ENCODE results near the gene PHLDB3.

Gene PHLDB3

DNA sequence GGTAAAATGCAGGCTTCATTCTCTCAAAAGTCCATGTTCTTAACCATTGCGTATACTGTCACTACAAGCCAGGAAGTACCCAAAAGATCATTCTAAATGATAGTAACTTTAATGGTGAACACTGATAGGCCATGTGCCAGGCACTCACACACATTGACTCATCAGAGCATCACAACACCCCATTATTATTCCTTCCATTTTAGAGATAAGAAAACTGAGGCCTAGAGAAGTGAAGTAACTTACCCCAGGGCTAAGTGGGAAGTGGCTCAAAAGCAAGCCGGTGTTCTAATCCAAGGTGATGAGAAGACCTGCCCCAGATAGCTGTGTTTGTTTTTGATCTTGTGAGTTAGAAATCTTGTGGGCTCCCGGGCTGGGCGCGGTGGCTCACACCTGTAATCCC, 1.4 kb upstream of the PHLDB3 start:
- Histone ChIP-seq H3K4me2 (ENCODE audit: low read length) (no peak overlapping the region), H2AK5ac (ENCODE audit: low read length) (no peak overlapping the region), H3K36me3 (ENCODE audit: control insufficient read depth, insufficient read depth, low read length) (no peaks in the 10 kb centered on the region), H3K27me3 (ENCODE audit: insufficient read depth, low read length, poor library complexity) (peaks cover 4% of the 10 kb centered on the region), H2BK15ac (replicated peaks; ENCODE audit: low read depth) (no peak overlapping the region), H3K23ac (ENCODE audit: low read length) (no peak overlapping the region), H3K4me3 (ENCODE audit: low read length) (no peak overlapping the region), H3K56ac (ENCODE audit: low read length) (no peak overlapping the region), H4K5ac (ENCODE audit: low read length) (no peak overlapping the region), H3K4me1 (ENCODE audit: control insufficient read depth, low read depth, low read length) (peaks cover 2% of the 10 kb centered on the region), H3K4ac (ENCODE audit: low read depth, low read length) (no peak overlapping the region), H3K9ac (ENCODE audit: low read length) (no peak overlapping the region), H3K27ac (ENCODE audit: low read depth, low read length) (no peak overlapping the region), H3K79me1 (ENCODE audit: low read length) (no peaks in the 10 kb centered on the region), H2BK120ac (ENCODE audit: low read depth, low read length) (no peak overlapping the region), H4K8ac (ENCODE audit: low read depth, low read length) (no peak overlapping the region), H3K79me2 (ENCODE audit: control insufficient read depth, insufficient read depth, low read length) (no peaks in the 10 kb centered on the region), H2BK5ac (ENCODE audit: low read length) (no peak overlapping the region), H3K18ac (ENCODE audit: low read length) (no peak overlapping the region)
- WGBS (ENCODE audit: extremely low coverage, insufficient coverage, low lambda C conversion rate), result no CpG with 5 or more reads among the region's 5 CpGs
- no peak for DNase-seq

DNA sequence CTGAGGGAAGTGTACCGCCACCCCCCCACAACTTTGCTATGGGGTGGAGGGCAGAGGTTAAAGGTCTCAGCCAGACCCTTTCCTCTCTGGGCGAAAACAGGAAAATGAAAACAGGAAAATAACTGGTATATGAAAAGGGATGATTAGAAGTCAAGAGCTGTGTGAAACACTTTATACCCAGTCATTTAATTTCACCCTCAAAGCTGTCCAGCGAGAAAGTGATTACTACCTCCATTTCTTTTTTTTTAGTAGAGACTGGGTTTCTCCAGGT, 575 bp upstream of the PHLDB3 start:
- no peak overlapping the region for H3K4ac ChIP-seq (ENCODE audit: low read depth, low read length)
- no CpG with 5 or more reads among the region's 3 CpGs for WGBS (ENCODE audit: extremely low coverage, insufficient coverage, low lambda C conversion rate)
- no peak overlapping the region for H3K4me3 ChIP-seq (ENCODE audit: low read length)

DNA sequence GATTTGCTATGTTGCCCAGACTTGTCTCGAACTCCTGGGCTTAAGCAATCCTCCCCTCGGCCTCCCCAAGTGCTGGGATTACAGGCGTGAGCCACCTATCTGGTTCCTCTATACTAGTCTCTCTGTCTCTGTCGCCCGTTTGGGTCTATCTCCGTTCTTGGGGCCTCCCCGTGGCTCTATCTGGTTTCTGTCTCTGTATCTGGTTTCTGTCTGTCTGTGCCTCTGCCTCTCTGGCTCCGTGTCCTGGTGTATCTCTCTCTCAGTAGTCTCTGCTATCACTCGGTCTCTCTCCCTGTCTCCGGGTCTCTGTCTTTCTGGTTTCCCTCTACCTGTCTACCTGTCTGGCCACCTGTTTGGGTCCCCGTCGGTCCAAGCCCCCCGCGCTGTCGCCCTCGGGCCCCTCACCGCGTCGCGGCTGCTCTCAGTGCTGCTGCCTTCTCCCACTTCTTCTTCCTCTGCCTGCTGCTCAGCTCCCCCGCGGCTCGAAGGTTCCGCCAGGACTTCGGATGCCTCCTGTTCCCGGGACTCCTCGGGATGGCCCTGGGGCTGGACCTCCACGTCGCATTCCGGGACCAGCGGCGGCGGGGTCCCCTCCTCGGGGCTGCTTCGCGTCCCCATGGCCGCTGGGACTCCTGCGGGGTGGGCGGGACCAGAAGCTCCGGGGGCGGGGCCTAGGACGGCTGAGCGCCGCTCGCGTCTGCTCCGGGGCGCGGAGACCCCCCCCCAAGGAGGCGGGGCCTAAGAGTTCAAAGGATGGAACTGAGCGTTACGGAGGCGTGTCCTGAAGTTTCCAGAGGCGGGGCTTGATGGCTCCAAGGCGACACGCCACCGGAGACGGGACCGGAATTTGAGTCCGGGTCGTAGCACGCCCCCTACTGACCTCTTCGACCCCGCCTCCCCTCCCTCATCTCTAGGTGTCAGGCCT, 783 bp downstream of the PHLDB3 start:
- no peaks in the 10 kb centered on the region for H3K36me3 ChIP-seq (ENCODE audit: control insufficient read depth, insufficient read depth, low read length)

More for the DNA sequence above, 575 bp upstream of the PHLDB3 start:
- no peak for DNase-seq
- H3K36me3 ChIP-seq (ENCODE audit: control insufficient read depth, insufficient read depth, low read length), result no peaks in the 10 kb centered on the region
- H3K56ac ChIP-seq (ENCODE audit: low read length), result no peak overlapping the region
- H3K9ac ChIP-seq (ENCODE audit: low read length), result no peak overlapping the region
- no peak overlapping the region for H4K5ac ChIP-seq (ENCODE audit: low read length)
- H2AK5ac ChIP-seq (ENCODE audit: low read length), result no peak overlapping the region
- H3K23ac ChIP-seq (ENCODE audit: low read length), result no peak overlapping the region
- H3K27ac ChIP-seq (ENCODE audit: low read depth, low read length), result no peak overlapping the region
- H4K8ac ChIP-seq (ENCODE audit: low read depth, low read length), result no peak overlapping the region
- no peaks in the 10 kb centered on the region for H3K79me2 ChIP-seq (ENCODE audit: control insufficient read depth, insufficient read depth, low read length)
- no peak overlapping the region for H3K18ac ChIP-seq (ENCODE audit: low read length)
- H3K79me1 ChIP-seq (ENCODE audit: low read length), result no peaks in the 10 kb centered on the region
- H3K4me2 ChIP-seq (ENCODE audit: low read length), result no peak overlapping the region
- no peak overlapping the region for H2BK15ac ChIP-seq (replicated peaks; ENCODE audit: low read depth)
- H3K4me1 ChIP-seq (ENCODE audit: control insufficient read depth, low read depth, low read length), result peaks cover 2% of the 10 kb centered on the region
- no peak overlapping the region for H2BK5ac ChIP-seq (ENCODE audit: low read length)
- H3K27me3 ChIP-seq (ENCODE audit: insufficient read depth, low read length, poor library complexity), result peaks cover 4% of the 10 kb centered on the region
- H2BK120ac ChIP-seq (ENCODE audit: low read depth, low read length), result no peak overlapping the region

DNA sequence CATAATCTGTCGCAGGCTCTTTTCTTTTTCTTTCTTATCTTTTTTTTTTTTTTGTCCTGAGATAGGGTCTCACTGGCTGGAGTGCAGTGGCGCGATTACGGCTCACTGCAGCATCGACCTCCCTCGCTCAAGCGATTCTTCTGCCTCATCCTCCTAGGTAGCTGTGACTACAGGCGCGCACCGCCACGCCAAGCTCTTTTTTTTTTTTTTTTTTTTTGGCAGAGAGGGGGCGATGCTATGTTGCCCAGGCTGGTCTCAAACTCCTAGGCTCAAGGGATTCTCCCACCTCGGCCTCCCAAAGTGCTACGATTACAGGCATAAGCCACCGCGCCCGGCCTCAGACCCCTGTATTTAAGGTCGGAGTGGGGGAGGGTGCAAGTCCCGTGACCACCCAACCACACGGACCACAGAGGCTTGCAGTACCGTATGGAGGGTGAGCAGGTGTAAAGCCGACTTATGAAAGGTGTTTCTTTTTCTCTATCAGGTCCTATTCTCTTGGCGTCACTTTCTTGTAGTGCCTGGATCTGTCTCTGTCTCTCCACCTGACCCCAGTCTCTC, 2.0 kb downstream of the PHLDB3 start:
- no peak overlapping the region for H3K23ac ChIP-seq (ENCODE audit: low read length)
- no peaks in the 10 kb centered on the region for H3K36me3 ChIP-seq (ENCODE audit: control insufficient read depth, insufficient read depth, low read length)
- no peak overlapping the region for H3K18ac ChIP-seq (ENCODE audit: low read length)
- no peak for DNase-seq
- H2BK120ac ChIP-seq (ENCODE audit: low read depth, low read length), result no peak overlapping the region
- peaks cover 2% of the 10 kb centered on the region for H3K4me1 ChIP-seq (ENCODE audit: control insufficient read depth, low read depth, low read length)
- H3K79me2 ChIP-seq (ENCODE audit: control insufficient read depth, insufficient read depth, low read length), result no peaks in the 10 kb centered on the region
- no peak overlapping the region for H3K4me2 ChIP-seq (ENCODE audit: low read length)
- no peak overlapping the region for H4K8ac ChIP-seq (ENCODE audit: low read depth, low read length)
- H3K56ac ChIP-seq (ENCODE audit: low read length), result no peak overlapping the region
- WGBS (ENCODE audit: extremely low coverage, insufficient coverage, low lambda C conversion rate), result no CpG with 5 or more reads among the region's 23 CpGs
- H3K79me1 ChIP-seq (ENCODE audit: low read length), result no peaks in the 10 kb centered on the region
- H2BK5ac ChIP-seq (ENCODE audit: low read length), result no peak overlapping the region
- no peak overlapping the region for H2BK15ac ChIP-seq (replicated peaks; ENCODE audit: low read depth)
- H3K4me3 ChIP-seq (ENCODE audit: low read length), result no peak overlapping the region
- no peak overlapping the region for H4K5ac ChIP-seq (ENCODE audit: low read length)
- no peak overlapping the region for H3K4ac ChIP-seq (ENCODE audit: low read depth, low read length)
- no peak overlapping the region for H2AK5ac ChIP-seq (ENCODE audit: low read length)
- H3K27me3 ChIP-seq (ENCODE audit: insufficient read depth, low read length, poor library complexity), result peaks cover 4% of the 10 kb centered on the region
- no peak overlapping the region for H3K9ac ChIP-seq (ENCODE audit: low read length)
- no peak overlapping the region for H3K27ac ChIP-seq (ENCODE audit: low read depth, low read length)

More for the DNA sequence above, 783 bp downstream of the PHLDB3 start:
- H2BK5ac ChIP-seq (ENCODE audit: low read length), result no peak overlapping the region
- no peaks in the 10 kb centered on the region for H3K79me1 ChIP-seq (ENCODE audit: low read length)
- no peak overlapping the region for H3K18ac ChIP-seq (ENCODE audit: low read length)
- H3K4ac ChIP-seq (ENCODE audit: low read depth, low read length), result no peak overlapping the region
- H3K27ac ChIP-seq (ENCODE audit: low read depth, low read length), result no peak overlapping the region
- peak overlapping the region; percentile 68 for H3K4me3 ChIP-seq (ENCODE audit: low read length)
- H2BK15ac ChIP-seq (replicated peaks; ENCODE audit: low read depth), result no peak overlapping the region
- H3K23ac ChIP-seq (ENCODE audit: low read length), result no peak overlapping the region
- no peak overlapping the region for H2AK5ac ChIP-seq (ENCODE audit: low read length)
- DNase-seq, result peak; percentile 95
- peaks cover 2% of the 10 kb centered on the region for H3K4me1 ChIP-seq (ENCODE audit: control insufficient read depth, low read depth, low read length)
- peak overlapping the region; percentile 92 for H3K4me2 ChIP-seq (ENCODE audit: low read length)
- no peak overlapping the region for H4K5ac ChIP-seq (ENCODE audit: low read length)
- H3K27me3 ChIP-seq (ENCODE audit: insufficient read depth, low read length, poor library complexity), result peaks cover 4% of the 10 kb centered on the region
- no peak overlapping the region for H4K8ac ChIP-seq (ENCODE audit: low read depth, low read length)
- no peak overlapping the region for H2BK120ac ChIP-seq (ENCODE audit: low read depth, low read length)
- peak overlapping the region; percentile 91 for H3K56ac ChIP-seq (ENCODE audit: low read length)
- whole genome bisulfite sequencing (ENCODE audit: extremely low coverage, insufficient coverage, low lambda C conversion rate), result no CpG with 5 or more reads among the region's 64 CpGs
- H3K79me2 ChIP-seq (ENCODE audit: control insufficient read depth, insufficient read depth, low read length), result no peaks in the 10 kb centered on the region
- H3K9ac ChIP-seq (ENCODE audit: low read length), result peak overlapping the region; percentile 79

DNA sequence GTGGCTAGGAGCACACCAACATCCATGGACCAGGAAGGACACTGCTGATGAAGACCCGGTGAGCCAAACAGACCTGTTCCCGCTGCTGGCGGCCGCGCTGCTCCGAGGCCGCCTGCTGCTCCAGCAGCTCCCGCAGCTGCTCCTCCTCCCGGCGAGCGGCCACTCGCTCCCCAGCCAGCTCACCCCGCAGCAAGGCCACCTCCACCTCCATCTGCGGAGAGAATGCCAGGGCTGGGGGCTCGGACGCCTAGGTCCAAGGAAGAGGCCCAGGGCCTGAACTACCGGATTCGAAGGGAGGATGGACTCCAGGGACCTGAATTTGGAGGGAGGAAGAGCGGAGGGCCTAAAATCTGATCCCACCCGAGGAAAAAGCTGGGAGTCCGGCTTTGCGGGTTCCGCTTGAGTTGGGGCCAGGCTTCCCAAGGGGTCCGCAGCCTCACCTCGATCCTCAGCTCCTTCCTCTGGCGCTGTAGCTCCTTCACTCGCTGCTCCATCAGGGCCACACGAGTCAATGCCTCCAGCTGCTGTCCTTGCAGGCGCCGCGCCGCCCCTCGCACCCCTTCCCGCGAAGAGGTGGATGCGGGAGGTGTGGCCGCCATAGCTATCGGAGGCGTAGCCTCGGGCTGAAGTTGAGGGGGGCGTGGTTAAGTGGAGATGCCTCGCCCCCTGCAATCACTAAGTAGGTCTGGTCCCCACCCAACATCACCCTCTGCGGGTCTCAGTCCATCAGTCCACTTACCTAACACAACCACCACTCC, 2.7 kb downstream of the PHLDB3 start:
- Histone ChIP-seq H3K9ac (ENCODE audit: low read length) (peak overlapping the region; percentile 47), H2AK5ac (ENCODE audit: low read length) (no peak overlapping the region), H3K79me2 (ENCODE audit: control insufficient read depth, insufficient read depth, low read length) (no peaks in the 10 kb centered on the region), H3K36me3 (ENCODE audit: control insufficient read depth, insufficient read depth, low read length) (no peaks in the 10 kb centered on the region), H3K79me1 (ENCODE audit: low read length) (no peaks in the 10 kb centered on the region), H2BK5ac (ENCODE audit: low read length) (no peak overlapping the region), H3K23ac (ENCODE audit: low read length) (no peak overlapping the region), H4K5ac (ENCODE audit: low read length) (no peak overlapping the region), H4K8ac (ENCODE audit: low read depth, low read length) (no peak overlapping the region), H3K18ac (ENCODE audit: low read length) (no peak overlapping the region), H3K4ac (ENCODE audit: low read depth, low read length) (no peak overlapping the region), H3K4me2 (ENCODE audit: low read length) (peak overlapping the region; percentile 57), H2BK120ac (ENCODE audit: low read depth, low read length) (no peak overlapping the region), H3K27ac (ENCODE audit: low read depth, low read length) (no peak overlapping the region), H3K4me3 (ENCODE audit: low read length) (peak overlapping the region; percentile 4), H3K56ac (ENCODE audit: low read length) (peak overlapping the region; percentile 58), H3K27me3 (ENCODE audit: insufficient read depth, low read length, poor library complexity) (peaks cover 4% of the 10 kb centered on the region), H2BK15ac (replicated peaks; ENCODE audit: low read depth) (no peak overlapping the region), H3K4me1 (ENCODE audit: control insufficient read depth, low read depth, low read length) (peaks cover 2% of the 10 kb centered on the region)
- peak; percentile 73 for DNase-seq
- WGBS (ENCODE audit: extremely low coverage, insufficient coverage, low lambda C conversion rate), result no CpG with 5 or more reads among the region's 43 CpGs

All from mesendoderm (in vitro differentiated cells).